HG03045 (cell line): ENCODE results near the gene SNU13.
"Not testable (repeated sequence)": the region's sequence is repeated elsewhere in the genome, so short reads cannot be mapped to it uniquely, and the experiment has no call there.

Experiments
- ATAC-seq: cut with Tn5 transposase; IDR thresholded peaks from one replicate; pipeline ENCODE4 v1.9.1; 2021; ENCODE audit warnings: mild to moderate bottlenecking, moderate library complexity; ENCODE audit not compliant: unreplicated experiment

Gene SNU13

GRCh38 chr22:41647771-41648170 lies 40.9 kb downstream of the SNU13 start:
- no peak for ATAC-seq

GRCh38 chr22:41642331-41643110 lies 46.1 kb downstream of the SNU13 start:
- no peak for ATAC-seq

GRCh38 chr22:41641854-41642253 lies 46.8 kb downstream of the SNU13 start:
- ATAC-seq: no peak

GRCh38 chr22:41638748-41639147 lies 49.9 kb downstream of the SNU13 start:
- no peak for ATAC-seq

- no peak for ATAC-seq
Observed at GRCh38 chr22:41638124-41638523, 50.5 kb downstream of the SNU13 start.

GRCh38 chr22:41637623-41638022 lies 51.0 kb downstream of the SNU13 start:
- not testable (repeated sequence) for ATAC-seq

GRCh38 chr22:41636467-41636866 lies 52.2 kb downstream of the SNU13 start:
- no peak for ATAC-seq

GRCh38 chr22:41634610-41635009 lies 54.1 kb downstream of the SNU13 start:
- ATAC-seq: not testable (repeated sequence)

GRCh38 chr22:41631615-41632014 lies 57.1 kb downstream of the SNU13 start:
- ATAC-seq: not testable (repeated sequence)

- not testable (repeated sequence) for ATAC-seq
Observed at GRCh38 chr22:41631115-41631514, 57.6 kb downstream of the SNU13 start.

- no peak for ATAC-seq
Observed at GRCh38 chr22:41625577-41625976, 63.1 kb downstream of the SNU13 start.
